Ovary (tissue), 3 donors: Measurements from ENCODE around the gene TMEM266.

ENCODE experiments used
- POLR2A ChIP-seq: fragments of 450-650 bp; IDR thresholded peaks from one replicate; pipeline ENCODE4 v1.6.1; 2017; ENCODE audit warnings: antibody characterized with exemption, mild to moderate bottlenecking, moderate library complexity
- TF ChIP-seq, protein P1 (sequence below), 3 donors: fragments of 450-650 bp in 2 of 3; fragments of 200-600 bp in 1 of 3; IDR thresholded peaks; one replicate each; pipeline versions ENCODE4 v1.5.1 to v1.8.0; 2016 to 2022; ENCODE audit warnings: antibody characterized with exemption in 3 of 3, mild to moderate bottlenecking in 1 of 3
- donor health status: DM: no; HTN: no; CAD: no.

DNA sequence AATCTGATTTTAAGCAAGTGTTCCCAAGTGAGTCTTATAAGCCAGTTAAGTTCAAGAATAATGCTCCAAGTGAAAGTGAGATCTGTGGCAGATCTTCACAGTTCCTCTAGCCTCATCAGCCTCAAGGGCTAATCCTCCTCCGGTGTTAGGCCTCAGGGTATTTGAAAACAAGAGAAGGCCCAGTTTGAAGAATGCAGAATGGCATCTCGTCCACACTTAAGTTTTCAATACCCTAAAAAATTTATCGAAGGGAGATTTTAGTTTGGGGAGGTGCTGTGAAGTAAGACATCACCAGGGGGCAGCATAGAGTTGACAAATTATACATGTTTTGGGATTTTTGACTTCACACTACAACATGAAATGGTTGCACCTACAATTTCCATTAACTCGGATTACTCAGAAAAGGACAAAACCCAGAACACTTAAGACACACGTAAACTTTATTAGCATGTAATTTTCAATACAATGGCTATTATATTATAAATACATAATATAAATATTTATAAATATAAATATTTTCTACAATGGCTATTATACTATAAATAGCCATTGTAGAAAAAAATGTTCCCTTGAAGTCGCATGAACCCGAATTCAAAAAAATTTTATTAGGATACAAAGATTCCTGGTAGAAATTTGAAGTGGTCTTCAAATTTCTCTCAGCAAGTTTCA lies 2.3 kb upstream of the TMEM266 start:
- TF ChIP-seq, protein P1, sequence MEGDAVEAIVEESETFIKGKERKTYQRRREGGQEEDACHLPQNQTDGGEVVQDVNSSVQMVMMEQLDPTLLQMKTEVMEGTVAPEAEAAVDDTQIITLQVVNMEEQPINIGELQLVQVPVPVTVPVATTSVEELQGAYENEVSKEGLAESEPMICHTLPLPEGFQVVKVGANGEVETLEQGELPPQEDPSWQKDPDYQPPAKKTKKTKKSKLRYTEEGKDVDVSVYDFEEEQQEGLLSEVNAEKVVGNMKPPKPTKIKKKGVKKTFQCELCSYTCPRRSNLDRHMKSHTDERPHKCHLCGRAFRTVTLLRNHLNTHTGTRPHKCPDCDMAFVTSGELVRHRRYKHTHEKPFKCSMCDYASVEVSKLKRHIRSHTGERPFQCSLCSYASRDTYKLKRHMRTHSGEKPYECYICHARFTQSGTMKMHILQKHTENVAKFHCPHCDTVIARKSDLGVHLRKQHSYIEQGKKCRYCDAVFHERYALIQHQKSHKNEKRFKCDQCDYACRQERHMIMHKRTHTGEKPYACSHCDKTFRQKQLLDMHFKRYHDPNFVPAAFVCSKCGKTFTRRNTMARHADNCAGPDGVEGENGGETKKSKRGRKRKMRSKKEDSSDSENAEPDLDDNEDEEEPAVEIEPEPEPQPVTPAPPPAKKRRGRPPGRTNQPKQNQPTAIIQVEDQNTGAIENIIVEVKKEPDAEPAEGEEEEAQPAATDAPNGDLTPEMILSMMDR (IDR thresholded peaks at IDR 0.05): peak in 1 of 3 donors; percentile 31
- TF ChIP-seq POLR2A: no peak
